HepG2 (cell line): Measurements from ENCODE around the gene JAKMIP2. TPM values are rescaled to one million over a fixed set of nuclear protein-coding genes. Genes with fewer than 3 reads are reported as not detected.
"Not testable (repeated sequence)": the region's sequence is repeated elsewhere in the genome, so short reads cannot be mapped to it uniquely, and the experiment has no call there.

Experiments
- ATAC-seq: fragments of 200-7000 bp; cut with Tn5 transposase; 3 replicates; pipeline ENCODE4 v1.9.1; 2020; ENCODE audit warnings: mild to moderate bottlenecking, moderate library complexity
- BruUV-seq: library from RNA; stranded (reverse); fragments of 400-500 nt; replicated peaks from 2 replicates; lab custom pipeline; 2021; lab: Mats Ljungman, UMichigan
- CTCF ChIA-PET: fragments of 300-600 bp; formaldehyde crosslinking; extraction: SDS; loops from one replicate; lab custom pipeline; 2021; ENCODE audit warnings: low total read pairs, inconsistent platforms, low intra/inter-chr PET ratio; lab: Yijun Ruan, JAX
- POLR2A ChIA-PET: fragments of 350-600 bp; sonication (Branson Sonifier 250); formaldehyde crosslinking; loops from one replicate; lab custom pipeline; 2020; ENCODE audit warnings: antibody characterized with exemption, inconsistent platforms; lab: Yijun Ruan, JAX
- DNase-seq: peaks from one replicate; pipeline ENCODE4 v3.0.0-alpha.2; 2015; ENCODE audit warnings: low spot score
- FAIRE-seq: peaks from 3 replicates; lab custom pipeline; 2011; peaks lifted over from hg19 to GRCh38; lab: Jason Lieb, UNC
- H2AFZ ChIP-seq: one replicate; pipeline ENCODE4 v1.6.1; 2011; ENCODE audit warnings: low read length, inconsistent platforms
- H3K27ac ChIP-seq: fragments of 300-600 bp; 3 replicates; pipeline ENCODE4 v1.8.0; 2011; ENCODE audit warnings: mixed run types, mild to moderate bottlenecking, mixed read lengths, low read length, inconsistent platforms; ENCODE audit not compliant: insufficient read depth; ENCODE audit errors: extremely low read length
- H3K27me3 ChIP-seq, 2 experiments: fragments of 200-600 bp in 1 of 2; 2 replicates in 1 of 2; 3 replicates in 1 of 2; pipeline versions ENCODE4 v1.6.0 to v1.8.0; 2011; ENCODE audit warnings: low read length in 2 of 2, mild to moderate bottlenecking in 2 of 2, moderate library complexity in 2 of 2, inconsistent platforms in 1 of 2; ENCODE audit not compliant: insufficient read depth in 2 of 2, control insufficient read depth in 1 of 2
- H3K36me3 ChIP-seq, 2 experiments: fragments of 200-600 bp in 1 of 2; replicated peaks in 1 of 2; 2 replicates in 1 of 2; 3 replicates in 1 of 2; pipeline versions ENCODE4 v1.5.1 to v1.8.0; 2011; ENCODE audit warnings: low read length in 2 of 2, inconsistent platforms in 1 of 2; ENCODE audit not compliant: insufficient read depth in 2 of 2, control insufficient read depth in 1 of 2
- H3K4me1 ChIP-seq: 2 replicates; pipeline ENCODE4 v1.5.1; 2012; ENCODE audit warnings: low read length, inconsistent platforms; ENCODE audit not compliant: insufficient read depth
- H3K4me2 ChIP-seq: 2 replicates; pipeline ENCODE4 v1.6.0; 2011; ENCODE audit warnings: low read depth, low read length, inconsistent platforms
- H3K4me3 ChIP-seq, 3 experiments: fragments of 200-600 bp in 1 of 3; sonication (generic), shearing (Covaris generic) in 1 of 3; replicated peaks in 1 of 3; 2 replicates each; pipeline ENCODE4 v1.5.1; 2011 to 2016; ENCODE audit warnings: low read length in 3 of 3, inconsistent platforms in 2 of 3, low read depth in 2 of 3, mild to moderate bottlenecking in 2 of 3, control low read depth in 1 of 3, mixed read lengths in 1 of 3; ENCODE audit not compliant: insufficient read depth in 1 of 3
- H3K79me2 ChIP-seq: one replicate; pipeline ENCODE4 v1.6.1; 2011; ENCODE audit warnings: low read length, inconsistent platforms; ENCODE audit not compliant: insufficient read depth
- H3K9ac ChIP-seq: 2 replicates; pipeline ENCODE4 v1.6.0; 2011; ENCODE audit warnings: mild to moderate bottlenecking, low read depth, low read length, inconsistent platforms; ENCODE audit not compliant: insufficient read depth
- H3K9me3 ChIP-seq: 2 replicates; pipeline ENCODE4 v1.5.1; 2012; ENCODE audit warnings: mild to moderate bottlenecking, low read length
- H4K20me1 ChIP-seq: 2 replicates; pipeline ENCODE4 v1.6.0; 2011; ENCODE audit warnings: inconsistent platforms, mild to moderate bottlenecking, low read length, moderate library complexity; ENCODE audit not compliant: insufficient read depth
- ATF3 ChIP-seq: sonication (generic); formaldehyde crosslinking; IDR thresholded peaks from 2 replicates; pipeline ENCODE4 v1.4.0; 2020; ENCODE audit warnings: missing genetic modification reagents
- ELF1 ChIP-seq: sonication (generic); formaldehyde crosslinking; IDR thresholded peaks from 2 replicates; pipeline ENCODE4 v1.4.0; 2020; ENCODE audit warnings: missing genetic modification reagents
- MAFK ChIP-seq, 2 experiments: IDR thresholded peaks in 1 of 2; conservative IDR thresholded peaks in 1 of 2; 2 replicates each; pipeline ENCODE4 v1.6.1; 2011; ENCODE audit warnings: improper control_type of control experiment in 2 of 2, low read length in 2 of 2
- MIER3 ChIP-seq: IDR thresholded peaks from 2 replicates; pipeline ENCODE4 v1.6.1; 2016; ENCODE audit warnings: missing compliant biosample characterization, borderline replicate concordance
- NRL ChIP-seq: sonication (generic); formaldehyde crosslinking; IDR thresholded peaks from 2 replicates; pipeline ENCODE4 v1.5.0; 2020; ENCODE audit warnings: missing genetic modification reagents, mild to moderate bottlenecking, moderate library complexity, borderline replicate concordance
- PAF1 ChIP-seq: IDR thresholded peaks from 2 replicates; pipeline ENCODE4 v1.6.1; 2016; ENCODE audit warnings: missing genetic modification reagents, missing compliant biosample characterization
- RBAK ChIP-seq: sonication (generic); formaldehyde crosslinking; IDR thresholded peaks from 2 replicates; pipeline ENCODE4 v1.5.1; 2020; ENCODE audit warnings: mild to moderate bottlenecking, missing genetic modification reagents
- TBP ChIP-seq: sonication (generic); formaldehyde crosslinking; IDR thresholded peaks from 2 replicates; pipeline ENCODE4 v1.5.0; 2020; ENCODE audit warnings: missing genetic modification reagents
- TRIM22 ChIP-seq: fragments of 450-650 bp; IDR thresholded peaks from 2 replicates; pipeline ENCODE4 v1.6.1; 2017
- ZHX1 ChIP-seq: sonication (generic); formaldehyde crosslinking; IDR thresholded peaks from 2 replicates; pipeline ENCODE4 v1.8.1; 2022; ENCODE audit warnings: low read depth, mild to moderate bottlenecking, missing genetic modification reagents
- ZNF230 ChIP-seq: sonication (generic); formaldehyde crosslinking; IDR thresholded peaks from 2 replicates; pipeline ENCODE4 v1.4.0; 2020; ENCODE audit warnings: mild to moderate bottlenecking, missing genetic modification reagents
- ZNF674 ChIP-seq: sonication (generic); formaldehyde crosslinking; IDR thresholded peaks from 2 replicates; pipeline ENCODE4 v1.5.0; 2020; ENCODE audit warnings: low read depth, mild to moderate bottlenecking, missing genetic modification reagents
- ZNF761 ChIP-seq: sonication (generic); formaldehyde crosslinking; conservative IDR thresholded peaks from 2 replicates; pipeline ENCODE4 v1.4.0; 2020; ENCODE audit warnings: mild to moderate bottlenecking, missing genetic modification reagents
- ZNF775 ChIP-seq: sonication (generic); formaldehyde crosslinking; IDR thresholded peaks from 2 replicates; pipeline ENCODE4 v1.4.0; 2020; ENCODE audit warnings: missing genetic modification reagents, mild to moderate bottlenecking, moderate library complexity, borderline replicate concordance
- WGBS: methylation state at CpG from one replicate; pipeline ENCODE4 v1.1.6; 2017; ENCODE audit warnings: low lambda C conversion rate; 5-methylcytosine and 5-hydroxymethylcytosine counted together
- in situ Hi-C: cut with HindIII; loops from 2 replicates; pipeline ENCODE4 v1.10.0; 2017; ENCODE audit warnings: low pct_unique_long_range_greater_than_20kb; ENCODE audit not compliant: extremely low pct_ligation_motif_present
- intact Hi-C: fragments of 100-400 bp; cut with micrococcal nuclease; formaldehyde crosslinking; loops from one replicate; pipeline ENCODE4 v1.10.0; 2022; ENCODE audit not compliant: unreplicated experiment
- polyA plus RNA-seq, 8 experiments: library from polyadenylated mRNA; depleted of rRNA in 3 of 8; stranded (reverse) in 7 of 8; unstranded in 1 of 8; fragments of >200 nt; fragmentation: Illumina TruSeq in 4 of 8; extraction: Trizol in 4 of 8; gene quantifications; 2 replicates each; pipeline versions ENCODE4 v1.2.1 to v1.2.3, GENCODE V29; 2011 to 2016; ENCODE audit warnings: low read depth in 4 of 8, missing spikeins in 1 of 8, mixed read lengths in 1 of 8; ENCODE audit not compliant: insufficient read depth in 1 of 8
- total RNA-seq, 5 experiments: library from RNA; depleted of rRNA; stranded (reverse); fragments of >200 nt; fragmentation: Illumina TruSeq; extraction: Trizol; gene quantifications; 2 replicates each; pipeline ENCODE4 v1.2.3, GENCODE V29; 2016; ENCODE audit warnings: low read depth in 1 of 5

JAKMIP2 gene
- total and polyA plus RNA-seq, 2 of the 13 experiments (the other 11 are each of a cell fraction or from before 2014, with no cell fraction given) = 0.04 to 2.1 TPM

GRCh38 chr5:147554261-147554817 is 228.2 kb downstream of the JAKMIP2 start:
- no TSS peak for BruUV-seq
- Histone ChIP-seq H2AFZ (no peak overlapping the region), H3K9ac (no peak overlapping the region), H3K79me2 (no peaks in the 10 kb centered on the region), H3K36me3 (no peaks in the 10 kb centered on the region), H3K9me3 (no peaks in the 10 kb centered on the region), H3K27ac (no peak overlapping the region), H3K4me3 (no peak overlapping the region), H4K20me1 (no peaks in the 10 kb centered on the region), H3K4me2 (no peak overlapping the region), H3K27me3 (peaks cover 0 to 1% of the 10 kb centered on the region in 2 experiments; a peak in 1 of 5 replicates), H3K4me1 (no peaks in the 10 kb centered on the region)
- no peak for FAIRE-seq
- intact Hi-C loops = no loop called here
- CTCF ChIA-PET = no interaction called here
- ATAC-seq = no peak
- POLR2A ChIA-PET = no interaction called here
- DNase-seq = no peak
- TF ChIP-seq ZNF230 = no peak
- no peak for TF ChIP-seq ELF1 (CRISPR knock-in tag)
- TF ChIP-seq ZNF775 (CRISPR knock-in tag) = no peak
- no peak for TF ChIP-seq ATF3 (CRISPR knock-in tag)
- TF ChIP-seq MAFK (conservative IDR thresholded peaks at IDR 0.05 in 1 of 2, IDR thresholded peaks at IDR 0.05 in 1 of 2; ENCODE audit: low read length in 2 of 2) = no peak
- TF ChIP-seq TBP = no peak
- TF ChIP-seq ZNF761 (CRISPR knock-in tag) = no peak
- no peak for TF ChIP-seq NRL (CRISPR knock-in tag)
- no peak for TF ChIP-seq ZHX1 (CRISPR knock-in tag)
- TF ChIP-seq MIER3 = no peak
- no peak for TF ChIP-seq RBAK
- no peak for TF ChIP-seq TRIM22
- TF ChIP-seq ZNF674 (CRISPR knock-in tag) = no peak
- TF ChIP-seq PAF1 = no peak
- in situ Hi-C loops = no loop called here
- 25% methylated on average over 7 of the region's 7 CpGs for WGBS

GRCh38 chr5:147553817-147554216 is 228.7 kb downstream of the JAKMIP2 start:
- CTCF ChIA-PET, POLR2A ChIA-PET, H3K79me2 ChIP-seq, H3K9ac ChIP-seq, H3K27me3 ChIP-seq, BruUV-seq, H4K20me1 ChIP-seq, H3K9me3 ChIP-seq, H3K4me1 ChIP-seq, H2AFZ ChIP-seq, H3K4me2 ChIP-seq, ATAC-seq, intact Hi-C loops, H3K4me3 ChIP-seq, FAIRE-seq, in situ Hi-C loops, H3K36me3 ChIP-seq, H3K27ac ChIP-seq, DNase-seq: not testable (repeated sequence)
- 22% methylated on average over 5 of the region's 5 CpGs for WGBS
